Measurements from ENCODE around the gene ABHD12B. TPM values are rescaled to one million over a fixed set of nuclear protein-coding genes. Genes with fewer than 3 reads are reported as not detected.

The ABHD12B gene
- total and polyA plus RNA-seq, 2 of the 13 experiments (the other 11 are each of a cell fraction or from before 2014, with no cell fraction given), result not detected

DNA sequence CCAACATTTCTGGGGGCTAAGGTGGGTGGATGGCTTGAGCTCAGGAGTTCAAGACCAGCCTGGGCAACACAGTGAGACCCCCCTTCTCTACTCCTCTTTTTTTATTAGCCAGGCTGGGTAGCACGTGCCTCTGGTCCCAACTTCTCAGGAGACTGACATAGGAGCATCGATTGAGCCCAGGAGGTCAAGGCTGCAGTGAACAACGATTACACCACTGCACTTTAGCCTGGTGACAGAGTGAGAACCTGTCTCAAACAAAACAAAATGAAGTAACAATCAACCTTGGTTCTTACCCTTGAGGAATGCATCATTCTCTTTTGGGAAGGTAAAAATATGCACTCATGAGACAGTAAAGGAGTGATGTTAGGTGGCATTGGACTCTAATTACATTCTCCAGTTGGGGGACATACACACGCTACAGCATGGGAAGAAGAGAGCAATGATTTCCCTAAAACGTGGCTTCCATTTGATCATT is 37.0 kb upstream of the ABHD12B start (continued):
- TF ChIP-seq, protein P1, sequence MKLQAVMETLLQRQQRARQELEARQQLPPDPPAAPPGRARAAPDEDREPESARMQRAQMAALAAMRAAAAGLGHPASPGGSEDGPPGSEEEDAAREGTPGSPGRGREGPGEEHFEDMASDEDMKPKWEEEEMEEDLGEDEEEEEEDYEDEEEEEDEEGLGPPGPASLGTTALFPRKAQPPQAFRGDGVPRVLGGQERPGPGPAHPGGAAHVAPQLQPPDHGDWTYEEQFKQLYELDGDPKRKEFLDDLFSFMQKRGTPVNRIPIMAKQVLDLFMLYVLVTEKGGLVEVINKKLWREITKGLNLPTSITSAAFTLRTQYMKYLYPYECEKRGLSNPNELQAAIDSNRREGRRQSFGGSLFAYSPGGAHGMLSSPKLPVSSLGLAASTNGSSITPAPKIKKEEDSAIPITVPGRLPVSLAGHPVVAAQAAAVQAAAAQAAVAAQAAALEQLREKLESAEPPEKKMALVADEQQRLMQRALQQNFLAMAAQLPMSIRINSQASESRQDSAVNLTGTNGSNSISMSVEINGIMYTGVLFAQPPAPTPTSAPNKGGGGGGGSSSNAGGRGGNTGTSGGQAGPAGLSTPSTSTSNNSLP (IDR thresholded peaks at IDR 0.05; ENCODE audit: low read depth, low read length), result no peak
- no peak for TF ChIP-seq ZNF614 (CRISPR knock-in tag; IDR thresholded peaks at IDR 0.05; ENCODE audit: borderline replicate concordance)
- TF ChIP-seq ZNF264 (CRISPR knock-in tag; IDR thresholded peaks at IDR 0.05), result no peak
- no peak for TF ChIP-seq THYN1 (CRISPR knock-in tag; IDR thresholded peaks at IDR 0.05; ENCODE audit: borderline replicate concordance, low read depth)
- no peak for TF ChIP-seq GATA4 (IDR thresholded peaks at IDR 0.05; ENCODE audit: borderline replicate concordance, low read depth)
- TF ChIP-seq, protein P2, sequence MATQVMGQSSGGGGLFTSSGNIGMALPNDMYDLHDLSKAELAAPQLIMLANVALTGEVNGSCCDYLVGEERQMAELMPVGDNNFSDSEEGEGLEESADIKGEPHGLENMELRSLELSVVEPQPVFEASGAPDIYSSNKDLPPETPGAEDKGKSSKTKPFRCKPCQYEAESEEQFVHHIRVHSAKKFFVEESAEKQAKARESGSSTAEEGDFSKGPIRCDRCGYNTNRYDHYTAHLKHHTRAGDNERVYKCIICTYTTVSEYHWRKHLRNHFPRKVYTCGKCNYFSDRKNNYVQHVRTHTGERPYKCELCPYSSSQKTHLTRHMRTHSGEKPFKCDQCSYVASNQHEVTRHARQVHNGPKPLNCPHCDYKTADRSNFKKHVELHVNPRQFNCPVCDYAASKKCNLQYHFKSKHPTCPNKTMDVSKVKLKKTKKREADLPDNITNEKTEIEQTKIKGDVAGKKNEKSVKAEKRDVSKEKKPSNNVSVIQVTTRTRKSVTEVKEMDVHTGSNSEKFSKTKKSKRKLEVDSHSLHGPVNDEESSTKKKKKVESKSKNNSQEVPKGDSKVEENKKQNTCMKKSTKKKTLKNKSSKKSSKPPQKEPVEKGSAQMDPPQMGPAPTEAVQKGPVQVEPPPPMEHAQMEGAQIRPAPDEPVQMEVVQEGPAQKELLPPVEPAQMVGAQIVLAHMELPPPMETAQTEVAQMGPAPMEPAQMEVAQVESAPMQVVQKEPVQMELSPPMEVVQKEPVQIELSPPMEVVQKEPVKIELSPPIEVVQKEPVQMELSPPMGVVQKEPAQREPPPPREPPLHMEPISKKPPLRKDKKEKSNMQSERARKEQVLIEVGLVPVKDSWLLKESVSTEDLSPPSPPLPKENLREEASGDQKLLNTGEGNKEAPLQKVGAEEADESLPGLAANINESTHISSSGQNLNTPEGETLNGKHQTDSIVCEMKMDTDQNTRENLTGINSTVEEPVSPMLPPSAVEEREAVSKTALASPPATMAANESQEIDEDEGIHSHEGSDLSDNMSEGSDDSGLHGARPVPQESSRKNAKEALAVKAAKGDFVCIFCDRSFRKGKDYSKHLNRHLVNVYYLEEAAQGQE (IDR thresholded peaks at IDR 0.05; ENCODE audit: borderline replicate concordance in 1 of 2, low read depth in 1 of 2, low read length in 2 of 2), result no peak
- peak; percentile 88 for TF ChIP-seq ARNTL (CRISPR knock-in tag; IDR thresholded peaks at IDR 0.05)
- no peak for TF ChIP-seq TSC22D2 (CRISPR knock-in tag; IDR thresholded peaks at IDR 0.05; ENCODE audit: borderline replicate concordance)
- TF ChIP-seq ZNF30 (CRISPR knock-in tag; IDR thresholded peaks at IDR 0.05), result no peak
- TF ChIP-seq MED8 (CRISPR knock-in tag; IDR thresholded peaks at IDR 0.05; ENCODE audit: insufficient replicate concordance), result no peak
- TF ChIP-seq, protein P3, sequence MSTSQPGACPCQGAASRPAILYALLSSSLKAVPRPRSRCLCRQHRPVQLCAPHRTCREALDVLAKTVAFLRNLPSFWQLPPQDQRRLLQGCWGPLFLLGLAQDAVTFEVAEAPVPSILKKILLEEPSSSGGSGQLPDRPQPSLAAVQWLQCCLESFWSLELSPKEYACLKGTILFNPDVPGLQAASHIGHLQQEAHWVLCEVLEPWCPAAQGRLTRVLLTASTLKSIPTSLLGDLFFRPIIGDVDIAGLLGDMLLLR (CRISPR knock-in tag; IDR thresholded peaks at IDR 0.05), result no peak
- TF ChIP-seq HMG20A (CRISPR knock-in tag; IDR thresholded peaks at IDR 0.05; ENCODE audit: borderline replicate concordance), result peak; percentile 93
- no peak for TF ChIP-seq SNAPC2 (CRISPR knock-in tag; IDR thresholded peaks at IDR 0.05)
- no peak for TF ChIP-seq ZNF782 (CRISPR knock-in tag; IDR thresholded peaks at IDR 0.05; ENCODE audit: borderline replicate concordance)
- TF ChIP-seq ZNF282 (IDR thresholded peaks at IDR 0.05; ENCODE audit: partially characterized antibody), result no peak
- no peak for TF ChIP-seq RORA (CRISPR knock-in tag; IDR thresholded peaks at IDR 0.05)
- TF ChIP-seq, protein P4, sequence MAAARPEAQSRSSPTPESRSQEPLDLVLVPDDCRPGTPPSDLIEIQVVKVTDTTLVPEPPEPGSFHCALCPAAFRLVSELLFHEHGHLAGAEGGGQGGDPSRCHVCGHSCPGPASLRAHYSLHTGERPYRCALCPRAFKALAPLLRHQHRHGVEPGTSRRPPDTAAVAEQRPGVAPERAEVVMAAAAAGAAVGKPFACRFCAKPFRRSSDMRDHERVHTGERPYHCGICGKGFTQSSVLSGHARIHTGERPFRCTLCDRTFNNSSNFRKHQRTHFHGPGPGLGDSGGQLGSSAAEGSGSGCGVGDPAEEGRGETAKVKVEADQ (CRISPR knock-in tag; IDR thresholded peaks at IDR 0.05; ENCODE audit: borderline replicate concordance), result no peak
- no peak for TF ChIP-seq ZNF430 (CRISPR knock-in tag; IDR thresholded peaks at IDR 0.05)
- no peak for TF ChIP-seq KDM4B (CRISPR knock-in tag; IDR thresholded peaks at IDR 0.05)
- TF ChIP-seq NR2F1 (CRISPR knock-in tag; IDR thresholded peaks at IDR 0.05), result peak; percentile 91 to 95
- TF ChIP-seq ZKSCAN1 (IDR thresholded peaks at IDR 0.05; ENCODE audit: low read length), result no peak
- no peak for TF ChIP-seq ATF7 (IDR thresholded peaks at IDR 0.05)
- TF ChIP-seq ATF7 (CRISPR knock-in tag; IDR thresholded peaks at IDR 0.05), result no peak; the same call in 1 of the 2 replicates
- TF ChIP-seq ZNF616 (CRISPR knock-in tag; IDR thresholded peaks at IDR 0.05; ENCODE audit: low read depth), result no peak
- TF ChIP-seq RNF2 (conservative IDR thresholded peaks at IDR 0.05; ENCODE audit: low read depth), result no peak
- no peak for TF ChIP-seq U2AF2 (IDR thresholded peaks at IDR 0.05; ENCODE audit: low read depth, low read length)
